ENCODE data around the gene NPSR1.
"Not testable (repeated sequence)": the region's sequence is repeated elsewhere in the genome, so short reads cannot be mapped to it uniquely, and the experiment has no call there.

NPSR1 gene

DNA sequence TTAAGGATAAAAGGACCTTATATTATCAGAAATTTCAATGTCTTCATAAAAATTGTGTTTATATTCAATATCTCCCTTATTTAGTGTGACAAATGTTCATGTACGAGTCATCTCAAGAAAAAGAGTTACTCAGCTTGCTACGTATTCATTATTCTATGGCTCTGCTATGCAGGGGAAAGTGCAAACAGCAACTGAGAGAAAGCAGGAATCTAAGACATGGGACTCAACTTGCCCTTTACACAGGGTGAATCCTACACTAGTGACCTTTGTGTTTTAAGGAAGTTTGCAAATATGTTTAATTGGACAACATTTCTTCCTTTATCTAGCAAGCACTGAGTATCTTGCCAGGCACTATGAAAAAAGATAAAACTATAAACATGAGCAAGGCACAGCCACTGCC is 104.7 kb downstream of the NPSR1 start:
- H3K27ac ChIP-seq (ENCODE audit: low read depth in 2 of 2, low read length in 2 of 2) = no peak overlapping the region
- H3K27me3 ChIP-seq (ENCODE audit: control insufficient read depth in 2 of 2, insufficient read depth in 2 of 2, low read length in 2 of 2) = no peaks in the 10 kb centered on the region
- no peak overlapping the region for H3K4me3 ChIP-seq (ENCODE audit: low read length in 2 of 2)
- H3K4me1 ChIP-seq (ENCODE audit: control insufficient read depth in 2 of 2, insufficient read depth in 2 of 2, low read length in 2 of 2) = no peaks in the 10 kb centered on the region
- no peak overlapping the region for H3K9ac ChIP-seq (ENCODE audit: low read depth in 1 of 2, low read length in 2 of 2)
- H3K36me3 ChIP-seq (ENCODE audit: control insufficient read depth in 2 of 2, insufficient read depth in 2 of 2, low read length in 2 of 2) = no peaks in the 10 kb centered on the region
- no peaks in the 10 kb centered on the region for H3K9me3 ChIP-seq (ENCODE audit: control insufficient read depth in 2 of 2, low read length in 2 of 2)

DNA sequence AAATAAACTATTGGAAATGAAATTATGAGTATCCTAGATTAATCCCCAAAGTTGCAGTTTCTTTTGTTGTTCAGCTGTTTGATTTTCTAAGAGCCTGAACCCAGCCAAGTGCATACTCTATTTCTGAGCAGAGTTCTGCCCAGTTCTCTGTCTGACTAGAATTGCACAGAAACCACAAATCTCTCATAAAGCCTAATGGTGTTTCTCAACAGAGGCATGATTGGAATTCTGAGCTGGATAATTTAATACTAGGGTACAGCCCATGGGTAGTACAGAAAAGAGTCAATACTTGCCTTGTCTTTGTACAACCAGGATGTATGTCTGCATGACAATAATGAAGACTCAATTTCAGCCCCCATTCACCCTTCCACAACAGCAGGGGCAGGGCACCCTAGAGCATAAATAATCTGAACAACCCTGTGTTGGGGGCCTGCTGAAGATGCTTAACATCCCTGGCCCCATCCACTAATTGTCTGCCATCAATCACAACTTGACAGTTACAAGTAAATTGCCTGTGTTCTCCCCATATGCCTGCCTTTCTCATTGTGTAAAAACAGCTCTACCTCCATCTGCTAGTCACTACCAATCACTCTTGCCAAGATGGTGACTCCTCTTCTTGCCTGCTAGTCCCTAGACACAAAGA is 114.4 kb downstream of the NPSR1 start:
- Histone ChIP-seq H3K36me3 (ENCODE audit: control insufficient read depth in 2 of 2, insufficient read depth in 2 of 2, low read length in 2 of 2) (no peaks in the 10 kb centered on the region), H3K4me1 (ENCODE audit: control insufficient read depth in 2 of 2, insufficient read depth in 2 of 2, low read length in 2 of 2) (no peaks in the 10 kb centered on the region), H3K27me3 (ENCODE audit: control insufficient read depth in 2 of 2, insufficient read depth in 2 of 2, low read length in 2 of 2) (no peaks in the 10 kb centered on the region), H3K9ac (ENCODE audit: low read depth in 1 of 2, low read length in 2 of 2) (no peak overlapping the region), H3K27ac (ENCODE audit: low read depth in 2 of 2, low read length in 2 of 2) (no peak overlapping the region), H3K9me3 (ENCODE audit: control insufficient read depth in 2 of 2, low read length in 2 of 2) (no peaks in the 10 kb centered on the region), H3K4me3 (ENCODE audit: low read length in 2 of 2) (no peak overlapping the region)

DNA sequence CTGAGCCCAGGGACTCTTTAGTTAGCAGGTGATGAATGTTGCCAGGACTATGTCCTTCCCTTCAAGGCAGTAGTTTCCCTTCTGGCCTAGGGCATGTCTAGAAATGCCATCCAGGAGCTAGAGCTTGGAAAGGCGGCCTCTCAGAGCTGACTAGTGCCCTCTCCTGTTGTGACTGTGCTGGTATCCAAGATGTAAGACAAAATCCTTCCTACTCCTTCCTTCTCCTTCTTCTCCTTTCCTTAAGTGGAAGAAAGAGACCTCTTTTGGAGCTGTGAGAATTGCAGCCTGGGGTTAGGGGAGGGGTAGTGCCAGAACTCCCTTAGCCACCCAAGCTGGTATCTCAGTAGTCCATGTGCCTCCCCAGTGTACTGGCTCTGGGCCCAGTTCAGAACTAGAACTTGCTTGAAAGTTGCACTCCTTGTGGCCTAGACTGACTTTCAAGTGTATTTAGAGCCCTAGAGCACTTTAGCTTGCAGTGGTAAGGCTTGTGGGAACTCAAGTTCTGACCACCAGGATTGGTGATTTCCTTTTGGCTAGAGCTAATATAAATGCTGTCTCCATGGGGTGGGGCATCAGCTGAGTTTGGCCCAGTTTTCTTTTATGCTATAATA is 118.8 kb downstream of the NPSR1 start:
- no peaks in the 10 kb centered on the region for H3K4me1 ChIP-seq (ENCODE audit: control insufficient read depth in 2 of 2, insufficient read depth in 2 of 2, low read length in 2 of 2)

DNA sequence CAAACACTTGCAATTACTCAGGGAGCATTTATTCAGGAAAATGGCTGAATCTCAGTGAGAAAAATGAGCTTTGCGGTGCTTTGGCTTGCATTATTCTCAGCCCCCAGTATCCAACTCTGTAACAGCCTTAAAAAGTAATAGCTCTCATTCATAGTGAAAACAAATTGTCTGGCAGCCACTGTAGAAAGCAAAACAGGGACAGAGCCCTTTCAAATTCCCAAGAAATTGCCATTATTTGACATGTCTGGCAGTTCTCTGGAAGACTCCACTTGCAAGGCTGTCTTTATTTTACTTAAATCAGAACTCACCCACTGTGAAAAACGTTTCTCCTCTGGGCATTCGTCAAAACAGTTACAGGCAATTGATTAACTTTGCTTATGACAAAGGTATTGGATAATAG is 122.5 kb downstream of the NPSR1 start:
- Histone ChIP-seq H3K36me3 (ENCODE audit: control insufficient read depth in 2 of 2, insufficient read depth in 2 of 2, low read length in 2 of 2) (no peaks in the 10 kb centered on the region), H3K9ac (ENCODE audit: low read depth in 1 of 2, low read length in 2 of 2) (no peak overlapping the region), H3K27me3 (ENCODE audit: control insufficient read depth in 2 of 2, insufficient read depth in 2 of 2, low read length in 2 of 2) (no peaks in the 10 kb centered on the region), H3K4me1 (ENCODE audit: control insufficient read depth in 2 of 2, insufficient read depth in 2 of 2, low read length in 2 of 2) (no peaks in the 10 kb centered on the region), H3K27ac (ENCODE audit: low read depth in 2 of 2, low read length in 2 of 2) (no peak overlapping the region), H3K9me3 (ENCODE audit: control insufficient read depth in 2 of 2, low read length in 2 of 2) (no peaks in the 10 kb centered on the region), H3K4me3 (ENCODE audit: low read length in 2 of 2) (no peak overlapping the region)

More for the DNA sequence above, 118.8 kb downstream of the NPSR1 start:
- no peaks in the 10 kb centered on the region for H3K27me3 ChIP-seq (ENCODE audit: control insufficient read depth in 2 of 2, insufficient read depth in 2 of 2, low read length in 2 of 2)
- no peak overlapping the region for H3K27ac ChIP-seq (ENCODE audit: low read depth in 2 of 2, low read length in 2 of 2)
- no peak overlapping the region for H3K9ac ChIP-seq (ENCODE audit: low read depth in 1 of 2, low read length in 2 of 2)
- H3K9me3 ChIP-seq (ENCODE audit: control insufficient read depth in 2 of 2, low read length in 2 of 2) = no peaks in the 10 kb centered on the region
- H3K36me3 ChIP-seq (ENCODE audit: control insufficient read depth in 2 of 2, insufficient read depth in 2 of 2, low read length in 2 of 2) = no peaks in the 10 kb centered on the region
- no peak overlapping the region for H3K4me3 ChIP-seq (ENCODE audit: low read length in 2 of 2)

DNA sequence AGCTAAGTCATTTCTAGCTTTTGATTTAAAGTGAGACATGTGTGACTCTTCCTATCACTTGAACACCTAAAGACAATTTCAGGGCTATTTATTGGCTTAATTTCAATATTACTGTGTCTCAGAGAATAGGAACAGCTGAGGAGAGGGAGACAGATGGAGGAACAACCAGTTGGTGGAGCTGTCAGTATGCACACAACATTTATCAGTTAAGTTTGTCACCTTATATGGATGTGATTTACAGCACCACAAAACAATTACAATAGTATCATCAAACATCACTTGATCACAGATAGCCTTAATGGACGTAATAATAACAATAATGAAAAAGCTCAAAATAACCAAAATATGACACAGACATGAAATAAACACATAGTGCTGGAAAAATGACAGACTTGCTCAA is 129.6 kb downstream of the NPSR1 start:
- Histone ChIP-seq H3K27me3 (ENCODE audit: control insufficient read depth in 2 of 2, insufficient read depth in 2 of 2, low read length in 2 of 2) (no peaks in the 10 kb centered on the region), H3K27ac (ENCODE audit: low read depth in 2 of 2, low read length in 2 of 2) (no peak overlapping the region), H3K9me3 (ENCODE audit: control insufficient read depth in 2 of 2, low read length in 2 of 2) (no peaks in the 10 kb centered on the region), H3K4me3 (ENCODE audit: low read length in 2 of 2) (no peak overlapping the region), H3K4me1 (ENCODE audit: control insufficient read depth in 2 of 2, insufficient read depth in 2 of 2, low read length in 2 of 2) (no peaks in the 10 kb centered on the region), H3K36me3 (ENCODE audit: control insufficient read depth in 2 of 2, insufficient read depth in 2 of 2, low read length in 2 of 2) (no peaks in the 10 kb centered on the region), H3K9ac (ENCODE audit: low read depth in 1 of 2, low read length in 2 of 2) (no peak overlapping the region)

DNA sequence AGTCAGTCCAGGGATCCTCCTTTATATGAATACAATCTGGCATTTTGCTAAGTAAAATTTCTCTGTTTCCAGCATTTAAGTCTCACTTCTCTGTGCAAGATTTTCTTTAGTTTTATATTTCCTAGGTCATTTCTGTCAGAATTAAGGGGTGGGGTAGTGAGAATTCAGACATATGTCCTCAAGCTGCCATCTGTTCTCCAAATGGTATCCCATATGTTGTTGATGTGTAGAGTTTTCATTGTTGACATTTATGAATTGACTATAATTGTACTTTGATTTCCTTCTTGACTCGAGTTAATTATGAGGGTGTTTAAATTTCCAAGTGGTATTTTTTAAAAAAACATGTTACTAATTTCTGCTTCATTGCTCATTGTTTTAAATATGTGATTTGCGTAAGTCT is 148.8 kb downstream of the NPSR1 start:
- Histone ChIP-seq H3K27ac (ENCODE audit: low read depth in 2 of 2, low read length in 2 of 2) (no peak overlapping the region), H3K9ac (ENCODE audit: low read depth in 1 of 2, low read length in 2 of 2) (no peak overlapping the region), H3K4me3 (ENCODE audit: low read length in 2 of 2) (no peak overlapping the region), H3K4me1 (ENCODE audit: control insufficient read depth in 2 of 2, insufficient read depth in 2 of 2, low read length in 2 of 2) (no peaks in the 10 kb centered on the region), H3K27me3 (ENCODE audit: control insufficient read depth in 2 of 2, insufficient read depth in 2 of 2, low read length in 2 of 2) (no peaks in the 10 kb centered on the region), H3K9me3 (ENCODE audit: control insufficient read depth in 2 of 2, low read length in 2 of 2) (no peaks in the 10 kb centered on the region), H3K36me3 (ENCODE audit: control insufficient read depth in 2 of 2, insufficient read depth in 2 of 2, low read length in 2 of 2) (no peaks in the 10 kb centered on the region)

DNA sequence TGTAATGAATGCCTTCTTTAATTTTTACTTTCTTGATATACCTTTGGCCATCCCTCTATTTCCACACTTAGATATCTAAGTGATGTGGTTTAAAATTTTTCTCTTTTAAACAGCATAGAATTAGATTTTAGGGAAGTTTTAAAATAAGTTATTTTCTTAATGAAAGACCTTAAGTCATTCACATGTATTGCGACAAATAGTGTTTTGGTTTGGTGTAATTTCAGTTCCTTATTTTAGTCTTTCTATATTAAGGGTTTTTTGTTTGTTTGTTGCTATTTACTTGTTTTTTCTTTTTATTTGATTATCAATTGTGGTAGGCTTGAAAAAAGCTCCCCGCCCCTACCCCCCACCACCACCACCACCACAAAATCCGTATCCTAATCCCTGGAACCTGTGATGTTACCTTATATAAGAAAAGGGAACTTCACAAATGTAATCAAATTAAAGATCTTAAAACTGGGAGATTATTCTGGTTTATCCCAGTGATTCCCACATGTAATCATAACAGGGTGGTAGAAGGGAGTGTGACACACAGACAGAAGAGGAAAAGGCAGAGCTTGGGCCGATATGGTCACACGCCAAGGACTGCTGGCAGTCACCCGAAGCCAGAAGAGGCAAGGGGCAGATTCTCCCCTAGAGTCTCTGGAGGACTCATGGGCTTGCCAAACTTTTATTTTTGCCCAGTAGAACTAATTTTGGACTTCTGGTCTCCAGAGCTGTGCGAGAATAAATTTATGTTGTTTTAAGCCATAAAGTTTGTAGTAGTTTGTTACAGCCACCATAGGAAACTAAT is 149.7 kb downstream of the NPSR1 start:
- Histone ChIP-seq H3K9ac (ENCODE audit: low read depth in 1 of 2, low read length in 2 of 2) (no peak overlapping the region), H3K4me1 (ENCODE audit: control insufficient read depth in 2 of 2, insufficient read depth in 2 of 2, low read length in 2 of 2) (no peaks in the 10 kb centered on the region), H3K36me3 (ENCODE audit: control insufficient read depth in 2 of 2, insufficient read depth in 2 of 2, low read length in 2 of 2) (no peaks in the 10 kb centered on the region), H3K27me3 (ENCODE audit: control insufficient read depth in 2 of 2, insufficient read depth in 2 of 2, low read length in 2 of 2) (no peaks in the 10 kb centered on the region), H3K27ac (ENCODE audit: low read depth in 2 of 2, low read length in 2 of 2) (no peak overlapping the region), H3K4me3 (ENCODE audit: low read length in 2 of 2) (no peak overlapping the region), H3K9me3 (ENCODE audit: control insufficient read depth in 2 of 2, low read length in 2 of 2) (no peaks in the 10 kb centered on the region)

DNA sequence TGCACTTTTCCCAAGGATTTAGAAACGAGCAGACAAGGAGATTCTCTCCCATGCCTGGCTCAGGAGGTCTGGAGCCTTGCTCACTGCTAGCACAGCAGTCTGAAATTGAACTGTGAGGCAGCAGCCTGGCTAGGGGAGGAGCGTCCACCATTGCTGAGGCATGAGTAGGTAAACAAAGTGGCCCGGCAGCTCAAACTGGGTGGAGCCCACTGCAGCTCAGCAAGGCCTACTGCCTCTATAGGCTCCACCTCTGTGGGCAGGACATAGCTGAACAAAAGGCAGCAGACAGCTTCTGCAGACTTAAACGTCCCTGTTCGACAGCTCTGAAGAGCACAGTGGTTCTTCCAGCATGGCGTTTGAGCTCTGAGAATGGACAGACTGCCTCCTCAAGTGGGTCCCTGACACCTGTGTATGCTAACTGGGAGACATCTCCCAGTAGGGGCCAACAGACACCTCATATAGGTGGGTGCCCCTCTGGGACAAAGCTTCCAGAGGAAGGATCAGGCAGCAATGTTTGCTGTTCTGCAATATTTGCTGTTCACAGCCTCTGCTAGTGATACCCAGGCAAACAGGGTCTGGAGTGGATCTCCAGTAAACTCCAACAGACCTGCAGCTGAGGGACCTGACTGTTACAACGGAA is 156.3 kb downstream of the NPSR1 start:
- not testable (repeated sequence) for H3K9me3 ChIP-seq (ENCODE audit: control insufficient read depth in 2 of 2, low read length in 2 of 2); H3K27me3 ChIP-seq (ENCODE audit: control insufficient read depth in 2 of 2, insufficient read depth in 2 of 2, low read length in 2 of 2); H3K9ac ChIP-seq (ENCODE audit: low read depth in 1 of 2, low read length in 2 of 2); H3K27ac ChIP-seq (ENCODE audit: low read depth in 2 of 2, low read length in 2 of 2); H3K36me3 ChIP-seq (ENCODE audit: control insufficient read depth in 2 of 2, insufficient read depth in 2 of 2, low read length in 2 of 2); H3K4me1 ChIP-seq (ENCODE audit: control insufficient read depth in 2 of 2, insufficient read depth in 2 of 2, low read length in 2 of 2); H3K4me3 ChIP-seq (ENCODE audit: low read length in 2 of 2)

DNA sequence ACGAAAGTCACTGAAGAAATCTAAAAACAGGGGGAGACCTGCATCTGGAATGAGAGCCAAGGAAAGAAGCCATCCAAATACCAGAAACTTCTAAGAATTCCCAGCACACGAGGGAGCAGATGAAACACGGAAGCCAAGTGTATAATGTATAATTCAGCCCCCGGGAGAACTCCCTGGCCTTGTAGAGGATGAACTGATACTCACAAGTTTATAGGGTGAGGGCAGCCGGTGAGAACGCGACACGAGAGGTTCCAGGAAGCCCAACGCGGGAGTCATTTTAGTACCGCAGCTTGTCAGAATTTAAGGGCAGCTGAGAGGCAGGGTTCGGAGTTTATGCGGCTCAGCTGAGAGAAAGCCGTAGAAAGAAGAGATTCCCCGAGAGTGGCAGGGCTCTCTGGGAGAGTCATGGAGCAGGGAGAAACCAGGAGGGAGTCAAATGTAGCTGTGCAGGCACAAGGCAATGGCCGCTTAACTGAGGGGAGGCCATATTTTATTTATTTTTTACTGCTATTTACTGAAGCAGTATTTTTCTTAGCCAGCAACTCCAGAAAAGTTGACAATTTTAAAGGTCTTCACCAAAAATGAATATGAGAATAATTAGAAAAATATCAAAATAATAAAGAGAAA is 164.0 kb downstream of the NPSR1 start:
- H3K4me3 ChIP-seq (ENCODE audit: low read length in 2 of 2) = no peak overlapping the region
- no peaks in the 10 kb centered on the region for H3K4me1 ChIP-seq (ENCODE audit: control insufficient read depth in 2 of 2, insufficient read depth in 2 of 2, low read length in 2 of 2)
- H3K27me3 ChIP-seq (ENCODE audit: control insufficient read depth in 2 of 2, insufficient read depth in 2 of 2, low read length in 2 of 2) = no peaks in the 10 kb centered on the region
- H3K36me3 ChIP-seq (ENCODE audit: control insufficient read depth in 2 of 2, insufficient read depth in 2 of 2, low read length in 2 of 2) = no peaks in the 10 kb centered on the region
- H3K9me3 ChIP-seq (ENCODE audit: control insufficient read depth in 2 of 2, low read length in 2 of 2) = no peaks in the 10 kb centered on the region
- no peak overlapping the region for H3K27ac ChIP-seq (ENCODE audit: low read depth in 2 of 2, low read length in 2 of 2)
- H3K9ac ChIP-seq (ENCODE audit: low read depth in 1 of 2, low read length in 2 of 2) = no peak overlapping the region

All from mucosa of rectum (tissue), 2 donors.